Medulla oblongata (tissue), 1 donor: ENCODE measurements around the gene MUC12.
"Not testable (repeated sequence)": the region's sequence is repeated elsewhere in the genome, so short reads cannot be mapped to it uniquely, and the experiment has no call there.

ENCODE experiments used
- DNase-seq: peaks from one replicate; pipeline ENCODE4 v3.0.0-alpha.2; 2015; ENCODE audit errors: extremely low spot score

MUC12 gene

DNA sequence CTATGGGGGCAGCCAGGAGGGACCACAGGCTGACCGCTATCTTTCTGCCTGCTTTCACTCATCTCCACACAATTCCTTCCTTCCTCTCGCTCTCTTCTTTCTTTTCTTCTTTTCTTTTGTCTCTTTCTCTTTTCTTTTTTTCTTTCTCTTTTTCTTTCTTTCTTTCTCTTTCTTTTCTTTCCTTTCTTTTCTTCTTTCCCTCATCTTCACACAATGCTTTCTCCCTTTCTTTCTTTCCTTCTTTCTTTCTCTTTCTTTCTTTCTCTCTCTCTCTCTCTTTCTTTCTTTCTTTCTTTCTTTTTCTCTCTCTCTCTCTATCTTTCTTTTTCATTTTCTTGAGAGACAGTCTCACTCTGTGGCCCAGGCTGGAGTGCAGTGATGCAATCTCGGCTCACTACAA, 6.8 kb upstream of the MUC12 start:
- no peak for DNase-seq

- DNase-seq = no peak
Measured at GRCh38 chr7:100963386-100963785, 6.0 kb upstream of the MUC12 start.

DNA sequence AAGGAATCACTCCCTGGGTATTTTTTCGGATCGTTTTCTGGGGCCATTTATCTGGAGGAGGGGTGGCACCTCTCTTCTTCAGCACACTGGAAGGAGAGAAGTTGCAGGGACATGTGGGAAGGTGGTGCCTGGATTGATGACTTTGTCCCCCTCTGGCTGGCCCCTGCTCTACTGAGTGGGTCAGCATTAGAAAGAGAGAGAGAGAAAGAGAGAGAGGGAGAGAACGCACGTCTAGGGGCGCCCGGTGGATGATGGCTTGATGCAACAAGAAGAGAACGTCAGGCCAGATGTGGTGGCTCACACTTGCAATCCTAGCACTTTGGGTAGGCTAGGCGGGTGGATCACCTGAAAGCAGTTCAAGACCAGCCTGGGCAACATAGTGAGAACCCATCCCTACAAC, 5.5 kb upstream of the MUC12 start:
- no peak for DNase-seq

GRCh38 chr7:100964630-100965029, 4.7 kb upstream of the MUC12 start:
- DNase-seq = no peak

GRCh38 chr7:100965045-100965722, 4.2 kb upstream of the MUC12 start:
- no peak for DNase-seq

DNA sequence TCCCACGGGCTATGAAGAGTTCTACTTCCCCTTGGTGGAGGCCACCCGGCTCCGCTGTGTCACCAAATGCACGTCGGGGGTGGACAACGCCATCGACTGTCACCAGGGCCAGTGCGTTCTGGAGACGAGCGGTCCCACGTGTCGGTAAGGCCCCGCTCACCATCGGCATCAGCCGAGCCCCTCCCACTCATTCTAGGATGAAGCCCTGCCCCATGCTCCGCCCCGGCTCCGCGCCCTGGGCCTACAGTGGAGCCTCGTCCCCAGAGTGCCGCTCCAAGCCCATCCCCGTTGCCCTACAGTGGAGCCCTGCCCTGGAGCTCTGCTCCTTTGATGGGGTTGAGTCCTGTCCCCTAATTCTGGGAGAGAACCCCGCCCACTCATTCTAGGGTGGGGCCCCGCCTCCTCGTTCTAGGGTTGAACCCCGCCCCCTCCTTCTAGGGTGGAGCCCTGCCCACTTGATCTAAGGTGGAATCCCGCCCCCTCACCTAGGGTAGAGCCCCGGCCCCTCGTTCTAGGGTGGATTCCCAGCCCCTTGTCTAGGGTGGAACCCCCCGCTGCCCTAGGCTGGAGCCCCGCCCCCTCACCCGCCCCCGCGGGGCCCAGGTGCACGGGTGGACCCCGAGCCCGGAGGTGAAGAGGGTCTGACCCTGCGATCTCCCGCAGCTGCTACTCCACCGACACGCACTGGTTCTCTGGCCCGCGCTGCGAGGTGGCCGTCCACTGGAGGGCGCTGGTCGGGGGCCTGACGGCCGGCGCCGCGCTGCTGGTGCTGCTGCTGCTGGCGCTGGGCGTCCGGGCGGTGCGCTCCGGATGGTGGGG, 3.4 kb upstream of the MUC12 start:
- no peak for DNase-seq

GRCh38 chr7:100966542-100967291, 2.6 kb upstream of the MUC12 start:
- DNase-seq = no peak

GRCh38 chr7:100967292-100967863, 2.0 kb upstream of the MUC12 start:
- no peak for DNase-seq

DNA sequence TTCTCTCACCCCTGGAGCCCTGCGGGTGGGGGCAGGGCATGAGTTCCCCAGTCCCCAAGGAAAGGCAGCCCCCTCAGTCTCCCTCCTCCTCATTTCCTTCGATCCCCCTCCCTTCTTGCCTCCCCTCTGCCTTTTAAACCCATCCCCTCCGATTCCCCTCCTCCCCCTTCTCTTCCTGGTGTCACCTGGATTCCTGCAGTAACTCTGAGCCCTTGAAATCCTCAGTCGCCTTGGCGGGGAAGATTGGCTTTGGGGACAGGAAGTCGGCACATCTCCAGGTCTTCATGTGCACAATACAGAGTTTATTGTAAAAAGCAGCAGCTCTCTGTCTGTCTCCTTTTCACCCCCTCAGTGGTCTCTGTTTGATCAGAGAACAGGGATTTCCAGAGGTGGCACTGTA, 1.3 kb upstream of the MUC12 start:
- no peak for DNase-seq

- DNase-seq = no peak
Measured at GRCh38 chr7:100968650-100969049, 715 bp upstream of the MUC12 start.

- no peak for DNase-seq
Measured at GRCh38 chr7:100971111-100972001, 2.0 kb downstream of the MUC12 start.

GRCh38 chr7:100972002-100972347, 2.6 kb downstream of the MUC12 start:
- DNase-seq = no peak

- DNase-seq = no peak
Measured at GRCh38 chr7:100974021-100974420, 4.7 kb downstream of the MUC12 start.

DNA sequence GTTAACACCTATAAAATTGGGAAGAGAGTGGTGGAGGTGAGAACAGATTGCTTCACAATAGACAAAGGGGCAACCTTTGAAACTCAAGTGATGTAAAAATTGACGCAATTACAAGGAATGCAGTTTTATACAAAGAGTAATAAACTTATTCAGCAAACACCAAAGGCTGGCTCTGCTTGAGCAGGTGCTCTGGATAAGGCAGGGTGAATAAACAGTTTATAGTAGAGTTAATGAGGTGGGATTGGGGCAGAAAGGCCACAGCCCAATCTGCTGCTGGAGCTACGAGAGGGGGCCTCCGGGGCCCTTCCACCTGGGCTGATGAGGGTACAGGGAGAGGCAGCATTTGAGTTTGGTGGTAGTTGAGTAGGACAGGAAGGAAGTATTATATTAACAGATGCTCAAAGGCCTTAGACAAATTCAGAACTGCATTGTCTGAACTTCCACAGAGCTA, 6.0 kb downstream of the MUC12 start:
- DNase-seq = no peak

DNA sequence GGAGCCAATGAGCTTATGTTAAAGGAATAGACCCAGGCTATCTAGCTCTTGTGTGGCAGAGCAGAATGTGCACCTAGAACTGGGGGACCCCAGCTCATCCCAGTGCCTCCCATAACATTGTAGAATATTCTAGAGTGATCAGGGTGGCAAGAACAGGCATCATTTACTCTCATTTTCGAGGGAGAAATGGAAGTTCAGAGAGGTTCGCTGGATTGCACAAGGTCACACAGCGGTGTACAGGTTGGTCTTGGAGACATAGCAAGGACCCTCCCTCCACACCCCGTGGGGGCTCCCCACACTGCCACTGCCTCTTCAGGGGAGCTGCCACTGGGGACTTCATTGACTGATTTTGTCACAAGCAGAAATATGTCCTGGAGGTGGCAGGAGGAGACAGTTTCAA, 8.9 kb downstream of the MUC12 start:
- DNase-seq = no peak

DNA sequence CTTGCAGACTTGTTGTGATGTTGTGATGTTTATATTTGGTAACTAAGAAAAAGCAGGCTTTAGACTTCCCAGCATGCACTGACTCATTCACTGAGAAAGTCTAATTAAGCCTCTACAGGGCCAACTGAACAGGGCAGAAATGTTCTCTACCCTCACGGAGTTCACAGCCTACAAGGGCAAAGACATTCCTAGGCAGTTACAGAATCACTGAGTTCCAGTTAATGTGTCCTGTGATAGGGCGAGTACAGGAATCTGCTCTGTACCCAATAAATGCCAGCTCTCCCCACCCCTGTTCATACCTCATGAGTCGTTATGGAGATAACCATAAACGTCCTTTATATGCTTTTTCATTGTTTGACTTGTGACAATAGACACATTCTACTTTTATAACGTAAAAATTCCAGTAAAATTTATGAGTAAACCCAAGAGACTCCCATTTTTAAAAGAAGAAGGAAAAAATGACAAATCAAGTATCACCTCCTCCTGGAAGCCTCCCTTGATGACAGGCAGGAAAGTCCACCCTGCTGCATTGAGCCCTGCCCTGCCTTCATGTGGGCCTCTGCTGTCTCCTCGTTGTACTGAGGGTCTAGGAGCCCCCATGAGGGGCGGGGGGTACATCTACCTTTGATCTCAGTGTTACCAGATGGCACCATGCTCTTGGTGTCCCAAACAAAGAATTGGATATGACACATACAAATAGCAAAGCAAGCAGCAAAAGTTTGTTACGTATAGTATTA, 14.3 kb downstream of the MUC12 start:
- no peak for DNase-seq

DNA sequence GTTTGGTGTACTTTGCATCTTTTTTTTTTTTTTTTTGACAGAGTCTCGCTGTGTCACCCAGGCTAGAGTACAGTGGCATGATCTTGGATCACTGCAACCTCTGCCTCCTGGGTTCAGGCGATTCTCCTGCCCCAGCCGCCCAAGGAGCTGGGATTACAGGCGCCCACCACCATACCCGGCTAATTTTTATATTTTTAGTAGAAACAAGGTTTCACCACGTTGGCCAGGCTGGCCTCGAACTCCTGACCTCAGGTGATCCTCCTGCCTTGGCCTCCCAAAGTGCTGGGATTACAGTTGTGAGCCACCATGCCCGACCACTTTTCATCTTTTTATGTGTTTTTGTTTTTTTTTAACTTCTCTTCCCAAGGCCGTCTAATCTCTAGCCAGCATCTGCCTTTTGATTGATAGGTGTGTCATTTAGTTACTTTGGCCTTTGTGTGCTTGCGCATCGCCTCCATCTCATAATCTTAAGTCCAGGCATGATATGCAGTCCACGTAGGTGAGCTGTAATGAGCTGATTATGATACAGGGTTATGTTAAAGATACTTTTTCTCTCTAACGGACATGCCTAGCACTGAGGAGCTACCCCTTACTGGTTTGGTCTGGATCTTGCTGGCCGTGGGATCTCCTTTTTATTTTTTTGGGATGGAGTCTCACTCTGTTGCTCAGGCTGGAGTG, 15.0 kb downstream of the MUC12 start:
- not testable (repeated sequence) for DNase-seq

DNA sequence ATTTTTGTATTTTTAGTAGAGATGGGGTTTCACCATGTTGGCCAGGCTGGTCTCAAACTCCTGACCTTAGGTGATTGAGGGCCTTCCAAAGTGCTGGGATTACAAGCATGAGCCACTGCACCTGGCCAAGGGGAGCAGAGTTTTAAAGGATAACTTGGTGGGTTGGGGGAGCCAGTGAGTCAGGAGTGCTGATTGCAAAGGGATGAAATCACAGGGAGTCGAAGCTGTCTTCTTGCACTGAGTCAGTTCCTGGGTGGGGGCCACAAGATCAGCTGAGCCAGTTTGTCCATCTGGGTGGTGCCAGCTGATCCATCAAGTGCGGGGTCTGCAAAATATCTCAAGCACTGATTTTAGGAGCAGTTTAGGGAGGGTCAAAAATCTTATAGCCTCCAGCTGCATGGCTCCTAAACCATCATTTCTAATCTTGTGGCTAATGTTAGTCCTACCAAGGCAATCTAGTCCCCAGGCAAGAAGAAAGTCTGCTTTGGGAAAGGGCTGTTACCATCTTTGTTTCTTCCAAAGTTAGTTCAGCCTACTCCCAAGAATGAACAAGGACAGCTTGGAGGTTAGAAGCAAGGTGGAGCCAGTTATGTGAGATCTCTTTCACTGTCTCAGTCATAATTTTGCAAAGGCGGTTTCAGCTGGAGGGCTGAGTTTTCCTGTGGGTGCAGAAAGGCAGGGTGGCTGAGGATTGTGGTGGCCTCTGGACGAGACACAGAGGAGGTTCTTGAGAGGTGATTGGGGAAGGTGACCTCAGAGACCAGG, 15.8 kb downstream of the MUC12 start:
- not testable (repeated sequence) for DNase-seq

DNA sequence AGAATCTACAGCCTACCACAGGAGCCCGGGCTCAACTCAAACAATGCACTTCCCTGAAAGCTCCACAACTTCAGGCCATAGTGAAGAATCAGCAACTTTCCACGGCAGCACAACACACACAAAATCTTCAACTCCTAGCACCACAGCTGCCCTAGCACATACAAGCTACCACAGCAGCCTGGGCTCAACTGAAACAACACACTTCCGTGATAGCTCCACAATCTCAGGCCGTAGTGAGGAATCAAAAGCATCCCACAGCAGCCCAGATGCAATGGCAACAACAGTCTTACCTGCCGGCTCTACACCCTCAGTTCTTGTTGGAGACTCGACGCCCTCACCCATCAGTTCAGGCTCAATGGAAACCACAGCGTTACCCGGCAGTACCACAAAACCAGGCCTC, 22.3 kb downstream of the MUC12 start:
- no peak for DNase-seq
